GM21825 (cell line): ENCODE results near the gene FOLR1.
"Not testable (repeated sequence)": the region's sequence is repeated elsewhere in the genome, so short reads cannot be mapped to it uniquely, and the experiment has no call there.

Experiments used
- ATAC-seq: cut with Tn5 transposase; IDR thresholded peaks from one replicate; pipeline ENCODE4 v1.9.1; 2021; ENCODE audit warnings: mild to moderate bottlenecking, moderate library complexity; ENCODE audit not compliant: unreplicated experiment

FOLR1 gene

GRCh38 chr11:72191961-72192381 is at the start of gene FOLR1:
Gene FOLR1, plus strand, starts transcription at chr11:72192140. Its CDS starts 34 bp downstream, at chr11:72192174.
- ATAC-seq: no peak

- not testable (repeated sequence) for ATAC-seq
These were observed 49.4 kb upstream of the FOLR1 start for GRCh38 chr11:72142543-72142942.

GRCh38 chr11:72144807-72145565 is 47.0 kb upstream of the FOLR1 start:
- no peak for ATAC-seq

- ATAC-seq: no peak
These were observed 45.3 kb upstream of the FOLR1 start for GRCh38 chr11:72146625-72147024.

- no peak for ATAC-seq
These were observed 41.1 kb upstream of the FOLR1 start for GRCh38 chr11:72150882-72151281.

GRCh38 chr11:72153874-72154273 is 38.1 kb upstream of the FOLR1 start:
- ATAC-seq: not testable (repeated sequence)

GRCh38 chr11:72154816-72155215 is 37.1 kb upstream of the FOLR1 start:
- ATAC-seq: no peak

GRCh38 chr11:72155751-72156150 is 36.2 kb upstream of the FOLR1 start:
- no peak for ATAC-seq

- ATAC-seq: no peak
These were observed 34.8 kb upstream of the FOLR1 start for GRCh38 chr11:72157131-72157530.

GRCh38 chr11:72160319-72160718 is 31.6 kb upstream of the FOLR1 start:
- no peak for ATAC-seq

- no peak for ATAC-seq
These were observed 28.9 kb upstream of the FOLR1 start for GRCh38 chr11:72162891-72163492.

- not testable (repeated sequence) for ATAC-seq
These were observed 27.8 kb upstream of the FOLR1 start for GRCh38 chr11:72164187-72164586.

- ATAC-seq: not testable (repeated sequence)
These were observed 22.8 kb upstream of the FOLR1 start for GRCh38 chr11:72169046-72169555.

GRCh38 chr11:72169754-72170153 is 22.2 kb upstream of the FOLR1 start:
- ATAC-seq: not testable (repeated sequence)

- not testable (repeated sequence) for ATAC-seq
These were observed 19.9 kb upstream of the FOLR1 start for GRCh38 chr11:72172043-72172442.

GRCh38 chr11:72173291-72173690 is 18.6 kb upstream of the FOLR1 start:
- no peak for ATAC-seq

- no peak for ATAC-seq
These were observed 17.5 kb upstream of the FOLR1 start for GRCh38 chr11:72174302-72175070.

GRCh38 chr11:72177656-72178055 is 14.3 kb upstream of the FOLR1 start:
- no peak for ATAC-seq

GRCh38 chr11:72179049-72179803 is 12.7 kb upstream of the FOLR1 start:
- ATAC-seq: no peak

GRCh38 chr11:72179804-72180396 is 12.0 kb upstream of the FOLR1 start:
- ATAC-seq: no peak
